ENCODE results near the gene HIVEP3.

HIVEP3 gene

GRCh38 chr1:41541592-41541952 is 377.1 kb downstream of the HIVEP3 start:
- no peaks in the 10 kb centered on the region for H3K36me3 ChIP-seq (ENCODE audit: control insufficient read depth, insufficient read depth, low read length)
- H3K4me3 ChIP-seq (ENCODE audit: low read length): no peak overlapping the region
- H3K4me2 ChIP-seq (ENCODE audit: low read length): no peak overlapping the region
- no CpG with 5 or more reads among the region's 1 CpG for WGBS (ENCODE audit: extremely low coverage, insufficient coverage, low lambda C conversion rate)
- no peak overlapping the region for H2BK5ac ChIP-seq (ENCODE audit: low read length)
- no peak overlapping the region for H4K8ac ChIP-seq (ENCODE audit: low read depth, low read length)
- no peak overlapping the region for H4K5ac ChIP-seq (ENCODE audit: low read length)
- H3K9ac ChIP-seq (ENCODE audit: low read length): no peak overlapping the region
- H3K23ac ChIP-seq (ENCODE audit: low read length): no peak overlapping the region
- H2BK120ac ChIP-seq (ENCODE audit: low read depth, low read length): no peak overlapping the region
- H2BK15ac ChIP-seq (replicated peaks; ENCODE audit: low read depth): no peak overlapping the region
- no peaks in the 10 kb centered on the region for H3K79me2 ChIP-seq (ENCODE audit: control insufficient read depth, insufficient read depth, low read length)
- H3K79me1 ChIP-seq (ENCODE audit: low read length): no peaks in the 10 kb centered on the region
- no peak overlapping the region for H3K18ac ChIP-seq (ENCODE audit: low read length)
- H3K27me3 ChIP-seq (ENCODE audit: insufficient read depth, low read length, poor library complexity): no peaks in the 10 kb centered on the region
- H3K4ac ChIP-seq (ENCODE audit: low read depth, low read length): no peak overlapping the region
- no peak overlapping the region for H3K27ac ChIP-seq (ENCODE audit: low read depth, low read length)
- no peaks in the 10 kb centered on the region for H3K4me1 ChIP-seq (ENCODE audit: control insufficient read depth, low read depth, low read length)
- no peak overlapping the region for H2AK5ac ChIP-seq (ENCODE audit: low read length)
- no peak for DNase-seq
- H3K56ac ChIP-seq (ENCODE audit: low read length): no peak overlapping the region

- H3K79me2 ChIP-seq (ENCODE audit: control insufficient read depth, insufficient read depth, low read length): no peaks in the 10 kb centered on the region
- H3K4me3 ChIP-seq (ENCODE audit: low read length): no peak overlapping the region
- H3K27ac ChIP-seq (ENCODE audit: low read depth, low read length): no peak overlapping the region
- H3K4me1 ChIP-seq (ENCODE audit: control insufficient read depth, low read depth, low read length): no peaks in the 10 kb centered on the region
- H3K18ac ChIP-seq (ENCODE audit: low read length): no peak overlapping the region
- DNase-seq: no peak
- H4K8ac ChIP-seq (ENCODE audit: low read depth, low read length): no peak overlapping the region
- H3K36me3 ChIP-seq (ENCODE audit: control insufficient read depth, insufficient read depth, low read length): no peaks in the 10 kb centered on the region
- H3K4me2 ChIP-seq (ENCODE audit: low read length): no peak overlapping the region
- H2BK15ac ChIP-seq (replicated peaks; ENCODE audit: low read depth): no peak overlapping the region
- H3K4ac ChIP-seq (ENCODE audit: low read depth, low read length): no peak overlapping the region
- no peak overlapping the region for H3K23ac ChIP-seq (ENCODE audit: low read length)
- H2BK120ac ChIP-seq (ENCODE audit: low read depth, low read length): no peak overlapping the region
- no peak overlapping the region for H2AK5ac ChIP-seq (ENCODE audit: low read length)
- WGBS (ENCODE audit: extremely low coverage, insufficient coverage, low lambda C conversion rate): no CpG with 5 or more reads among the region's 10 CpGs
- no peaks in the 10 kb centered on the region for H3K79me1 ChIP-seq (ENCODE audit: low read length)
- no peak overlapping the region for H3K56ac ChIP-seq (ENCODE audit: low read length)
- H4K5ac ChIP-seq (ENCODE audit: low read length): no peak overlapping the region
- no peak overlapping the region for H3K9ac ChIP-seq (ENCODE audit: low read length)
- H2BK5ac ChIP-seq (ENCODE audit: low read length): no peak overlapping the region
- H3K27me3 ChIP-seq (ENCODE audit: insufficient read depth, low read length, poor library complexity): no peaks in the 10 kb centered on the region
Observed at GRCh38 chr1:41540886-41541591, 377.7 kb downstream of the HIVEP3 start.

- Histone ChIP-seq H2AK5ac (ENCODE audit: low read length) (no peak overlapping the region), H3K79me1 (ENCODE audit: low read length) (no peaks in the 10 kb centered on the region), H3K79me2 (ENCODE audit: control insufficient read depth, insufficient read depth, low read length) (no peaks in the 10 kb centered on the region), H4K5ac (ENCODE audit: low read length) (no peak overlapping the region), H3K56ac (ENCODE audit: low read length) (no peak overlapping the region), H3K4me3 (ENCODE audit: low read length) (no peak overlapping the region), H3K4me1 (ENCODE audit: control insufficient read depth, low read depth, low read length) (no peaks in the 10 kb centered on the region), H3K23ac (ENCODE audit: low read length) (no peak overlapping the region), H3K36me3 (ENCODE audit: control insufficient read depth, insufficient read depth, low read length) (no peaks in the 10 kb centered on the region), H3K4ac (ENCODE audit: low read depth, low read length) (no peak overlapping the region), H3K4me2 (ENCODE audit: low read length) (no peak overlapping the region), H3K18ac (ENCODE audit: low read length) (no peak overlapping the region), H3K9ac (ENCODE audit: low read length) (no peak overlapping the region), H2BK15ac (replicated peaks; ENCODE audit: low read depth) (no peak overlapping the region), H2BK120ac (ENCODE audit: low read depth, low read length) (no peak overlapping the region), H4K8ac (ENCODE audit: low read depth, low read length) (no peak overlapping the region), H3K27me3 (ENCODE audit: insufficient read depth, low read length, poor library complexity) (no peaks in the 10 kb centered on the region), H3K27ac (ENCODE audit: low read depth, low read length) (no peak overlapping the region), H2BK5ac (ENCODE audit: low read length) (no peak overlapping the region)
- DNase-seq: no peak
- WGBS (ENCODE audit: extremely low coverage, insufficient coverage, low lambda C conversion rate): no CpG with 5 or more reads among the region's 8 CpGs
Observed at GRCh38 chr1:41539999-41540398, 378.7 kb downstream of the HIVEP3 start.

GRCh38 chr1:41539418-41539805 is 379.3 kb downstream of the HIVEP3 start:
- no CpG with 5 or more reads among the region's 6 CpGs for WGBS (ENCODE audit: extremely low coverage, insufficient coverage, low lambda C conversion rate)
- Histone ChIP-seq H4K8ac (ENCODE audit: low read depth, low read length) (no peak overlapping the region), H4K5ac (ENCODE audit: low read length) (no peak overlapping the region), H3K4ac (ENCODE audit: low read depth, low read length) (no peak overlapping the region), H2BK5ac (ENCODE audit: low read length) (no peak overlapping the region), H2BK15ac (replicated peaks; ENCODE audit: low read depth) (no peak overlapping the region), H3K18ac (ENCODE audit: low read length) (no peak overlapping the region), H3K27ac (ENCODE audit: low read depth, low read length) (no peak overlapping the region), H3K56ac (ENCODE audit: low read length) (no peak overlapping the region), H3K9ac (ENCODE audit: low read length) (no peak overlapping the region), H3K79me1 (ENCODE audit: low read length) (no peaks in the 10 kb centered on the region), H2BK120ac (ENCODE audit: low read depth, low read length) (no peak overlapping the region), H2AK5ac (ENCODE audit: low read length) (no peak overlapping the region), H3K23ac (ENCODE audit: low read length) (no peak overlapping the region), H3K36me3 (ENCODE audit: control insufficient read depth, insufficient read depth, low read length) (no peaks in the 10 kb centered on the region), H3K4me2 (ENCODE audit: low read length) (no peak overlapping the region), H3K79me2 (ENCODE audit: control insufficient read depth, insufficient read depth, low read length) (no peaks in the 10 kb centered on the region), H3K4me1 (ENCODE audit: control insufficient read depth, low read depth, low read length) (no peaks in the 10 kb centered on the region), H3K27me3 (ENCODE audit: insufficient read depth, low read length, poor library complexity) (no peaks in the 10 kb centered on the region), H3K4me3 (ENCODE audit: low read length) (no peak overlapping the region)
- DNase-seq: no peak

- no peaks in the 10 kb centered on the region for H3K79me1 ChIP-seq (ENCODE audit: low read length)
- H3K27me3 ChIP-seq (ENCODE audit: insufficient read depth, low read length, poor library complexity): no peaks in the 10 kb centered on the region
- H3K27ac ChIP-seq (ENCODE audit: low read depth, low read length): no peak overlapping the region
- no peak overlapping the region for H2BK15ac ChIP-seq (replicated peaks; ENCODE audit: low read depth)
- H3K4me2 ChIP-seq (ENCODE audit: low read length): no peak overlapping the region
- H3K9ac ChIP-seq (ENCODE audit: low read length): no peak overlapping the region
- no peaks in the 10 kb centered on the region for H3K36me3 ChIP-seq (ENCODE audit: control insufficient read depth, insufficient read depth, low read length)
- no peak overlapping the region for H3K23ac ChIP-seq (ENCODE audit: low read length)
- H3K4me3 ChIP-seq (ENCODE audit: low read length): no peak overlapping the region
- H3K56ac ChIP-seq (ENCODE audit: low read length): no peak overlapping the region
- H3K79me2 ChIP-seq (ENCODE audit: control insufficient read depth, insufficient read depth, low read length): no peaks in the 10 kb centered on the region
- H2AK5ac ChIP-seq (ENCODE audit: low read length): no peak overlapping the region
- H4K8ac ChIP-seq (ENCODE audit: low read depth, low read length): no peak overlapping the region
- H3K4me1 ChIP-seq (ENCODE audit: control insufficient read depth, low read depth, low read length): no peaks in the 10 kb centered on the region
- no peak overlapping the region for H3K18ac ChIP-seq (ENCODE audit: low read length)
- H4K5ac ChIP-seq (ENCODE audit: low read length): no peak overlapping the region
- no peak overlapping the region for H3K4ac ChIP-seq (ENCODE audit: low read depth, low read length)
- no CpG with 5 or more reads among the region's 9 CpGs for WGBS (ENCODE audit: extremely low coverage, insufficient coverage, low lambda C conversion rate)
- DNase-seq: no peak
- no peak overlapping the region for H2BK5ac ChIP-seq (ENCODE audit: low read length)
- no peak overlapping the region for H2BK120ac ChIP-seq (ENCODE audit: low read depth, low read length)
Observed at GRCh38 chr1:41538741-41539417, 379.8 kb downstream of the HIVEP3 start.
